Umbilical cord (tissue), 2 donors: Measurements from ENCODE around the gene MCF2L. TPM values are rescaled to one million over a fixed set of nuclear protein-coding genes. Genes with fewer than 3 reads are reported as not detected.

Experiments used
- DNase-seq: peaks from one replicate; pipeline ENCODE4 v3.0.0-alpha.2; 2015; ENCODE audit warnings: low spot score
- total RNA-seq: library from RNA; depleted of rRNA; stranded (reverse); fragments of >200 nt; gene quantifications from one replicate; pipeline ENCODE4 v1.2.3, GENCODE V29; 2014; ENCODE audit warnings: low replicate concordance; ENCODE audit not compliant: insufficient read depth

MCF2L gene
- total RNA-seq, 1 donor from 2014 or later, result 9.4 TPM

GRCh38 chr13:113145496-113145895 lies 176.5 kb downstream of the MCF2L start:
- DNase-seq, result no peak

GRCh38 chr13:113145911-113146598 lies 177.0 kb downstream of the MCF2L start:
- DNase-seq, result no peak

- DNase-seq, result no peak
Observed at GRCh38 chr13:113146750-113147149, 177.7 kb downstream of the MCF2L start.

- no peak for DNase-seq
Observed at GRCh38 chr13:113147206-113147605, 178.2 kb downstream of the MCF2L start.

GRCh38 chr13:113148407-113148806 lies 179.4 kb downstream of the MCF2L start:
- no peak for DNase-seq

- no peak for DNase-seq
Observed at GRCh38 chr13:113148940-113149503, 180.0 kb downstream of the MCF2L start.

Other genes starting within 250 kb of the MCF2L start
- 3.6 TPM for gene F7, start 136.6 kb downstream of the MCF2L start, total RNA-seq
- 31.3 TPM for gene F10, start 153.6 kb downstream of the MCF2L start, total RNA-seq
- gene PROZ, start 189.4 kb downstream of the MCF2L start, total RNA-seq, result 3.1 TPM
- 79.9 TPM for gene PCID2, start 239.5 kb downstream of the MCF2L start, total RNA-seq
- 237 TPM for gene CUL4A, start 240.4 kb downstream of the MCF2L start, total RNA-seq